NCI-H1436 treated with DMSO at 0.1 percent for 48 hours (cell line): ENCODE data around the gene MAN1A2.

Experiments
- DNase-seq: peaks from one replicate; lab custom pipeline; 2025; lab: John Stamatoyannopoulos, UW

MAN1A2 gene

GRCh38 chr1:117576236-117576635, 209.0 kb downstream of the MAN1A2 start:
- no peak for DNase-seq

- DNase-seq = no peak
These were observed 210.1 kb downstream of the MAN1A2 start for GRCh38 chr1:117577191-117577885.

DNA sequence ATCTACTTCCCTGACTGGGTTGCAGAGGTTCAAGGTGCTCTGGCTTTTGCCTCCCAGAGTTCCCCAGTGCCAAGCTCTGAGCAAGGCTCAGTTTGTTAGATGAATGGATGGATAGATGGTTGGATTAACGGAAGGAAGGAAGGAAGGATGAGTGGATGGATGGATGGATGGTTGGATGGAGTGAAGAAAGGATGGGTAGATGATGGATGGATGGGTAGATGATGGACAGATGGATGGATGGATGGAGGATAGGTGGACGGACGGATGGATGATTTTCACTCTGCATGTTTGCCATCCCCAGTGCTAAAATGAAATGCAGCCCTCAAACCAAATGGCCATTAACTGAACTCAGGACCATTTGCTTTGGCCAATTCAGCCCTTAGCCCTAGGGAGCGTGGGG, 211.2 kb downstream of the MAN1A2 start:
- no peak for DNase-seq
